Stomach (tissue), 9 donors: Measurements from ENCODE around the gene IQSEC3. TPM values are rescaled to one million over a fixed set of nuclear protein-coding genes. Genes with fewer than 3 reads are reported as not detected.
A peak's percentile ranks its signal among the peaks of the same experiment; 100 is the strongest.

Source experiments
- DNase-seq, 2 donors: peaks; one replicate each; pipeline versions ENCODE4 v3.0.0 to v3.0.0-alpha.2; 2013 to 2019
- H3K27ac ChIP-seq, 5 donors: fragments of 200-600 bp in 4 of 5; sonication (generic) in 4 of 5; one replicate each; pipeline ENCODE4 v1.5.1; 2013 to 2019; ENCODE audit warnings: mild to moderate bottlenecking in 1 of 5, moderate library complexity in 1 of 5
- H3K27me3 ChIP-seq, 3 donors: fragments of 200-600 bp; sonication (generic); one replicate each; pipeline ENCODE4 v1.5.1; 2017 to 2019; ENCODE audit warnings: mixed run types in 1 of 3
- H3K36me3 ChIP-seq, 4 donors: fragments of 200-600 bp; sonication (generic); 1 replicate in 3 of 4; 2 replicates in 1 of 4; pipeline ENCODE4 v1.5.1; 2016 to 2019
- H3K4me1 ChIP-seq, 4 donors: fragments of 200-600 bp; sonication (generic); one replicate each; pipeline ENCODE4 v1.5.1; 2016 to 2019
- H3K4me3 ChIP-seq, 4 donors: fragments of 200-600 bp; sonication (generic) in 3 of 4; one replicate each; pipeline ENCODE4 v1.5.1; 2016 to 2019; ENCODE audit warnings: mild to moderate bottlenecking in 1 of 4
- H3K9me3 ChIP-seq, 4 donors: fragments of 200-600 bp; sonication (generic); one replicate each; pipeline ENCODE4 v1.5.1; 2016 to 2019
- EP300 ChIP-seq: sonication (generic); formaldehyde crosslinking; IDR thresholded peaks from one replicate; pipeline ENCODE4 v1.6.1; 2017; ENCODE audit warnings: antibody characterized with exemption
- POLR2A ChIP-seq, 4 donors: fragments of 450-650 bp; IDR thresholded peaks; one replicate each; pipeline ENCODE4 v1.6.1; 2016; ENCODE audit warnings: antibody characterized with exemption in 4 of 4, control low read depth in 2 of 4, mild to moderate bottlenecking in 1 of 4, moderate library complexity in 1 of 4
- POLR2AphosphoS5 ChIP-seq, 3 donors: sonication (generic); formaldehyde crosslinking; IDR thresholded peaks; one replicate each; pipeline ENCODE4 v1.6.1; 2016; ENCODE audit warnings: antibody characterized with exemption in 3 of 3
- WGBS, 5 donors: extraction: QIAGEN DNeasy Blood & Tissue Kit in 3 of 5; methylation state at CpG; one replicate each; pipeline versions ENCODE4 v1.1.5 to v1.1.7; 2013 to 2018; 5-methylcytosine and 5-hydroxymethylcytosine counted together
- intact Hi-C: fragments of 100-400 bp; cut with DNase I; formaldehyde crosslinking; loops from one replicate; pipeline ENCODE4 v1.15.1; 2023; ENCODE audit warnings: low total_unique reads
- polyA plus RNA-seq, 3 donors: library from polyadenylated mRNA; stranded (reverse); fragments of 200-250 nt; gene quantifications; one replicate each; pipeline ENCODE4 v1.2.3, GENCODE V29; 2013
- total RNA-seq, 5 donors: library from RNA; depleted of rRNA; stranded (reverse); fragments of >200 nt; gene quantifications; one replicate each; pipeline versions ENCODE4 v1.1.0 to v1.2.3, GENCODE V29; 2014 to 2016
- TF ChIP-seq, protein P1 (sequence below), 7 experiments: fragments of 450-650 bp in 4 of 7; fragments of 200-600 bp in 3 of 7; sonication (generic) in 3 of 7; IDR thresholded peaks; one replicate each; pipeline ENCODE4 v1.5.1; 2016 to 2019; ENCODE audit warnings: antibody characterized with exemption in 7 of 7, control low read depth in 2 of 7, mild to moderate bottlenecking in 1 of 7
- donor health status: healthy with polysubstance abuse.
- donor health status: Bipolar disorder and iron deficiency.
- donor health status: healthy.

IQSEC3 gene
- total and polyA plus RNA-seq, 8 donors = 0.08 to 1.7 (median 0.87) TPM; not detected in 2

- Histone ChIP-seq H3K36me3 (no peaks in the 10 kb centered on the region), H3K9me3 (no peaks in the 10 kb centered on the region), H3K4me1 (peaks cover 0 to 8% (median 6%) of the 10 kb centered on the region in 4 donors), H3K27ac (no peak overlapping the region), H3K27me3 (peaks cover 0 to 47% (median 11%) of the 10 kb centered on the region in 3 donors), H3K4me3 (no peak overlapping the region)
- WGBS, 5 donors = 35 to 52% (median 48%) methylated on average over 9 of the region's 9 CpGs
- TF ChIP-seq POLR2AphosphoS5 (IDR thresholded peaks at IDR 0.05) (no peak), POLR2A (IDR thresholded peaks at IDR 0.05) (no peak), EP300 (no peak)
- TF ChIP-seq, protein P1, sequence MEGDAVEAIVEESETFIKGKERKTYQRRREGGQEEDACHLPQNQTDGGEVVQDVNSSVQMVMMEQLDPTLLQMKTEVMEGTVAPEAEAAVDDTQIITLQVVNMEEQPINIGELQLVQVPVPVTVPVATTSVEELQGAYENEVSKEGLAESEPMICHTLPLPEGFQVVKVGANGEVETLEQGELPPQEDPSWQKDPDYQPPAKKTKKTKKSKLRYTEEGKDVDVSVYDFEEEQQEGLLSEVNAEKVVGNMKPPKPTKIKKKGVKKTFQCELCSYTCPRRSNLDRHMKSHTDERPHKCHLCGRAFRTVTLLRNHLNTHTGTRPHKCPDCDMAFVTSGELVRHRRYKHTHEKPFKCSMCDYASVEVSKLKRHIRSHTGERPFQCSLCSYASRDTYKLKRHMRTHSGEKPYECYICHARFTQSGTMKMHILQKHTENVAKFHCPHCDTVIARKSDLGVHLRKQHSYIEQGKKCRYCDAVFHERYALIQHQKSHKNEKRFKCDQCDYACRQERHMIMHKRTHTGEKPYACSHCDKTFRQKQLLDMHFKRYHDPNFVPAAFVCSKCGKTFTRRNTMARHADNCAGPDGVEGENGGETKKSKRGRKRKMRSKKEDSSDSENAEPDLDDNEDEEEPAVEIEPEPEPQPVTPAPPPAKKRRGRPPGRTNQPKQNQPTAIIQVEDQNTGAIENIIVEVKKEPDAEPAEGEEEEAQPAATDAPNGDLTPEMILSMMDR (IDR thresholded peaks at IDR 0.05) = no peak
- intact Hi-C loops = no loop called here
- peak; percentile 54 to 57 for DNase-seq
Measured at GRCh38 chr12:108594-108993, 42.0 kb downstream of the IQSEC3 start.

- no peak for TF ChIP-seq POLR2A (IDR thresholded peaks at IDR 0.05)
- TF ChIP-seq, protein P1 (IDR thresholded peaks at IDR 0.05) = no peak
- no peak for TF ChIP-seq POLR2AphosphoS5 (IDR thresholded peaks at IDR 0.05)
- no peak for TF ChIP-seq EP300
- DNase-seq = no peak
- Histone ChIP-seq H3K4me3 (no peak overlapping the region), H3K27ac (no peak overlapping the region), H3K36me3 (no peaks in the 10 kb centered on the region), H3K9me3 (no peaks in the 10 kb centered on the region), H3K27me3 (peaks cover 0 to 39% (median 10%) of the 10 kb centered on the region in 3 donors), H3K4me1 (peaks cover 0 to 8% (median 6%) of the 10 kb centered on the region in 4 donors)
- intact Hi-C loops = no loop called here
- WGBS, 5 donors = 54 to 71% (median 66%) methylated on average over 6 of the region's 6 CpGs
Measured at GRCh38 chr12:109446-109845, 42.9 kb downstream of the IQSEC3 start.

- Histone ChIP-seq H3K4me3 (no peak overlapping the region), H3K36me3 (no peaks in the 10 kb centered on the region), H3K9me3 (no peaks in the 10 kb centered on the region), H3K27ac (no peak overlapping the region), H3K27me3 (peaks cover 0 to 39% (median 6%) of the 10 kb centered on the region in 3 donors), H3K4me1 (peaks cover 0 to 8% (median 4%) of the 10 kb centered on the region in 4 donors)
- intact Hi-C loops = no loop called here
- TF ChIP-seq POLR2A (IDR thresholded peaks at IDR 0.05) (no peak), EP300 (no peak), POLR2AphosphoS5 (IDR thresholded peaks at IDR 0.05) (no peak)
- TF ChIP-seq, protein P1 (IDR thresholded peaks at IDR 0.05) = no peak
- DNase-seq = no peak
- WGBS, 5 donors = 43 to 58% (median 52%) methylated on average over 3 of the region's 3 CpGs
Measured at GRCh38 chr12:109872-110271, 43.3 kb downstream of the IQSEC3 start.

GRCh38 chr12:111699-112493, 45.3 kb downstream of the IQSEC3 start:
- H3K4me1 ChIP-seq = peaks cover 0 to 8% (median 3%) of the 10 kb centered on the region in 4 donors
- WGBS, 5 donors = 61 to 67% (median 63%) methylated on average over 11 of the region's 11 CpGs
- no peak overlapping the region for H3K4me3 ChIP-seq
- DNase-seq = no peak
- TF ChIP-seq POLR2AphosphoS5 (IDR thresholded peaks at IDR 0.05) = no peak
- TF ChIP-seq EP300 = no peak
- TF ChIP-seq, protein P1 (IDR thresholded peaks at IDR 0.05) = no peak
- TF ChIP-seq POLR2A (IDR thresholded peaks at IDR 0.05) = no peak
- no peaks in the 10 kb centered on the region for H3K36me3 ChIP-seq
- no peak overlapping the region for H3K27ac ChIP-seq
- intact Hi-C loops = no loop called here
- peaks cover 0 to 49% (median 0%) of the 10 kb centered on the region in 3 donors for H3K27me3 ChIP-seq
- no peaks in the 10 kb centered on the region for H3K9me3 ChIP-seq
